Transverse colon (tissue), 4 donors: Measurements from ENCODE around the gene LUZP2. TPM values are rescaled to one million over a fixed set of nuclear protein-coding genes. Genes with fewer than 3 reads are reported as not detected.

ENCODE experiments used
- DNase-seq: peaks from one replicate; pipeline ENCODE4 v3.0.0-alpha.2; 2019
- H3K27ac ChIP-seq, 4 donors: fragments of 200-600 bp; sonication (generic); 2 replicates each; pipeline ENCODE4 v1.5.1; 2016 to 2018; ENCODE audit warnings: inconsistent platforms in 4 of 4
- H3K27me3 ChIP-seq: fragments of 200-600 bp; sonication (generic); 2 replicates; pipeline ENCODE4 v1.5.1; 2017; ENCODE audit warnings: inconsistent platforms
- H3K36me3 ChIP-seq, 4 donors: fragments of 200-600 bp; sonication (generic); 2 replicates each; pipeline ENCODE4 v1.5.1; 2017 to 2019; ENCODE audit warnings: inconsistent platforms in 4 of 4
- H3K4me1 ChIP-seq, 4 donors: fragments of 200-600 bp; sonication (generic); 2 replicates each; pipeline ENCODE4 v1.5.1; 2017 to 2020; ENCODE audit warnings: inconsistent platforms in 4 of 4
- H3K4me3 ChIP-seq, 4 donors: fragments of 200-600 bp; sonication (generic); 1 replicate in 1 of 4; 2 replicates in 3 of 4; pipeline versions ENCODE4 v1.5.1 to v1.6.1; 2017 to 2019; ENCODE audit warnings: inconsistent platforms in 4 of 4
- H3K9me3 ChIP-seq, 2 donors: fragments of 200-600 bp; sonication (generic); 2 replicates each; pipeline ENCODE4 v1.5.1; 2017 to 2019; ENCODE audit warnings: inconsistent platforms in 2 of 2
- CTCF ChIP-seq, 5 experiments: fragments of 200-600 bp in 3 of 5; fragments of 450-650 bp in 2 of 5; sonication (generic) in 3 of 5; IDR thresholded peaks; 1 replicate in 2 of 5; 2 replicates in 3 of 5; pipeline ENCODE4 v1.5.1; 2016 to 2017; ENCODE audit warnings: antibody characterized with exemption in 5 of 5, inconsistent platforms in 3 of 5, mild to moderate bottlenecking in 2 of 5, moderate library complexity in 1 of 5
- EP300 ChIP-seq: sonication (generic); formaldehyde crosslinking; IDR thresholded peaks from one replicate; pipeline ENCODE4 v1.6.1; 2017; ENCODE audit warnings: antibody characterized with exemption, low read depth
- POLR2A ChIP-seq: fragments of 450-650 bp; IDR thresholded peaks from one replicate; pipeline ENCODE4 v1.6.1; 2016; ENCODE audit warnings: antibody characterized with exemption, mild to moderate bottlenecking, moderate library complexity
- POLR2AphosphoS5 ChIP-seq, 3 donors: sonication (generic); formaldehyde crosslinking; IDR thresholded peaks; one replicate each; pipeline ENCODE4 v1.6.1; 2016; ENCODE audit warnings: antibody characterized with exemption in 3 of 3
- WGBS, 2 donors: methylation state at CpG; one replicate each; pipeline ENCODE4 v1.1.5; 2018; ENCODE audit warnings: low coverage in 1 of 2; 5-methylcytosine and 5-hydroxymethylcytosine counted together
- in situ Hi-C, 4 donors: fragments of 200-750 bp; cut with MboI; loops; one replicate each; pipeline versions ENCODE4 v1.15.0 to v1.15.1; 2017; ENCODE audit warnings: low sequenced_read_pairs in 3 of 4, low pct_ligation_motif_present in 1 of 4, low pct_unique_long_range_greater_than_20kb in 1 of 4
- intact Hi-C: fragments of 100-400 bp; cut with DNase I; formaldehyde crosslinking; loops from one replicate; pipeline ENCODE4 v1.15.1; 2023; ENCODE audit warnings: low total_unique reads
- total RNA-seq, 4 donors: library from RNA; depleted of rRNA; stranded (reverse); fragments of >200 nt; gene quantifications; one replicate each; pipeline ENCODE4 v1.1.0, GENCODE V29; 2016

LUZP2 gene
- total RNA-seq, 4 donors from 2014 or later: 2.2 to 3.3 (median 2.4) TPM; not detected in 1

- Histone ChIP-seq H3K4me3 (no peak overlapping the region), H3K36me3 (no peaks in the 10 kb centered on the region), H3K4me1 (no peaks in the 10 kb centered on the region), H3K27ac (no peak overlapping the region), H3K27me3 (no peaks in the 10 kb centered on the region), H3K9me3 (no peaks in the 10 kb centered on the region)
- in situ Hi-C loops: no loop called here
- DNase-seq: no peak
- TF ChIP-seq POLR2A: no peak
- no peak for TF ChIP-seq CTCF (IDR thresholded peaks at IDR 0.05)
- no peak for TF ChIP-seq POLR2AphosphoS5 (IDR thresholded peaks at IDR 0.05)
- no peak for TF ChIP-seq EP300
- WGBS, 2 donors: 20 to 66% methylated on average over 1 to 2 of the region's 2 CpGs
- intact Hi-C loops: no loop called here
Measured at GRCh38 chr11:24738972-24739371, 242.1 kb downstream of the LUZP2 start.

GRCh38 chr11:24739637-24740036 lies 242.8 kb downstream of the LUZP2 start:
- H3K27ac ChIP-seq: no peak overlapping the region
- no peaks in the 10 kb centered on the region for H3K9me3 ChIP-seq
- intact Hi-C loops (no loop called here), in situ Hi-C loops (no loop called here)
- 85 to 92% methylated on average over 2 to 4 of the region's 4 CpGs for WGBS, 2 donors
- no peaks in the 10 kb centered on the region for H3K36me3 ChIP-seq
- DNase-seq: no peak
- H3K4me1 ChIP-seq: no peaks in the 10 kb centered on the region
- no peaks in the 10 kb centered on the region for H3K27me3 ChIP-seq
- no peak for TF ChIP-seq POLR2AphosphoS5 (IDR thresholded peaks at IDR 0.05)
- TF ChIP-seq CTCF (IDR thresholded peaks at IDR 0.05): no peak
- no peak for TF ChIP-seq POLR2A
- no peak for TF ChIP-seq EP300
- H3K4me3 ChIP-seq: no peak overlapping the region

GRCh38 chr11:24747275-24748251 lies 250.7 kb downstream of the LUZP2 start:
- TF ChIP-seq CTCF (IDR thresholded peaks at IDR 0.05) (no peak), POLR2AphosphoS5 (IDR thresholded peaks at IDR 0.05) (no peak)
- intact Hi-C loops: no loop called here
- no peaks in the 10 kb centered on the region for H3K9me3 ChIP-seq
- H3K27ac ChIP-seq: no peak overlapping the region
- no peak for DNase-seq
- H3K36me3 ChIP-seq: no peaks in the 10 kb centered on the region
- no peak overlapping the region for H3K4me3 ChIP-seq
- no peaks in the 10 kb centered on the region for H3K4me1 ChIP-seq
- in situ Hi-C loops: no loop called here
- H3K27me3 ChIP-seq: no peaks in the 10 kb centered on the region
- 78% methylated on average over 5 of the region's 5 CpGs; no CpG with 5 or more reads in 1 of the 2 donors for WGBS, 2 donors

GRCh38 chr11:24748261-24748660 lies 251.4 kb downstream of the LUZP2 start:
- Histone ChIP-seq H3K4me1 (no peaks in the 10 kb centered on the region), H3K36me3 (no peaks in the 10 kb centered on the region), H3K27me3 (no peaks in the 10 kb centered on the region), H3K27ac (no peak overlapping the region), H3K4me3 (no peak overlapping the region), H3K9me3 (no peaks in the 10 kb centered on the region)
- no peak for TF ChIP-seq POLR2AphosphoS5 (IDR thresholded peaks at IDR 0.05)
- TF ChIP-seq EP300: no peak
- no peak for TF ChIP-seq CTCF (IDR thresholded peaks at IDR 0.05)
- no peak for TF ChIP-seq POLR2A
- DNase-seq: no peak
- intact Hi-C loops (no loop called here), in situ Hi-C loops (no loop called here)
- 60 to 81% methylated on average over 3 to 7 of the region's 7 CpGs for WGBS, 2 donors
